H1 (cell line): Measurements from ENCODE around the gene NUDT2. TPM values are rescaled to one million over a fixed set of nuclear protein-coding genes. Genes with fewer than 3 reads are reported as not detected.

Experiments used
- CTCF ChIA-PET: fragments of 300-600 bp; sonication (Branson Sonifier 250); formaldehyde crosslinking; loops from one replicate; lab custom pipeline; 2021; ENCODE audit not compliant: partially characterized antibody; lab: Charles Lee
- POLR2A ChIA-PET: fragments of 300-600 bp; sonication (Branson Sonifier 250); formaldehyde crosslinking; loops from one replicate; lab custom pipeline; 2021; ENCODE audit warnings: inconsistent platforms; ENCODE audit not compliant: partially characterized antibody; lab: Charles Lee
- DNase-seq, 2 experiments: peaks; one replicate each; pipeline versions ENCODE4 v3.0.0 to v3.0.0-alpha.2; 2010 to 2022; ENCODE audit warnings: low spot score in 2 of 2, low read depth in 1 of 2, mixed read lengths in 1 of 2
- FAIRE-seq: peaks from 2 replicates; lab custom pipeline; 2011; peaks lifted over from hg19 to GRCh38; lab: Jason Lieb, UNC
- H2AFZ ChIP-seq: 2 replicates; pipeline ENCODE4 v1.8.1; 2012; ENCODE audit warnings: low read length, inconsistent platforms
- H2AK5ac ChIP-seq: 2 replicates; pipeline ENCODE4 v1.6.1; 2013; ENCODE audit warnings: low read depth, low read length
- H2BK120ac ChIP-seq: replicated peaks from 2 replicates; pipeline ENCODE3; 2013; ENCODE audit warnings: low read depth, low read length, inconsistent platforms
- H2BK12ac ChIP-seq: 2 replicates; pipeline ENCODE4 v1.6.1; 2013; ENCODE audit warnings: low read depth, low read length
- H2BK15ac ChIP-seq: 2 replicates; pipeline ENCODE4 v1.6.1; 2013; ENCODE audit warnings: low read length
- H2BK20ac ChIP-seq: 2 replicates; pipeline ENCODE4 v1.6.1; 2013; ENCODE audit warnings: low read length
- H2BK5ac ChIP-seq: 2 replicates; pipeline ENCODE4 v1.6.1; 2013; ENCODE audit warnings: low read depth, low read length
- H3K14ac ChIP-seq: 2 replicates; pipeline ENCODE4 v1.6.1; 2013; ENCODE audit warnings: inconsistent platforms; ENCODE audit not compliant: insufficient read length
- H3K18ac ChIP-seq: 2 replicates; pipeline ENCODE4 v1.6.1; 2013; ENCODE audit warnings: low read length; ENCODE audit errors: extremely low read depth
- H3K23ac ChIP-seq: 2 replicates; pipeline ENCODE4 v1.6.1; 2013; ENCODE audit warnings: inconsistent platforms; ENCODE audit not compliant: insufficient read length
- H3K23me2 ChIP-seq: 2 replicates; pipeline ENCODE4 v1.6.1; 2013; ENCODE audit warnings: low read depth, low read length
- H3K27ac ChIP-seq: 2 replicates; pipeline ENCODE4 v1.6.1; 2011; ENCODE audit warnings: low read depth, low read length, inconsistent platforms
- H3K27me3 ChIP-seq, 4 experiments: replicated peaks in 1 of 4; 1 replicate in 1 of 4; 2 replicates in 3 of 4; pipeline versions ENCODE4 v1.6.1 to v1.8.1; 2011 to 2013; ENCODE audit warnings: low read length in 3 of 4, mild to moderate bottlenecking in 3 of 4, inconsistent platforms in 2 of 4, mixed read lengths in 2 of 4, moderate library complexity in 1 of 4; ENCODE audit not compliant: control insufficient read depth in 3 of 4, insufficient read depth in 3 of 4; ENCODE audit errors: extremely low read depth in 1 of 4
- H3K36me3 ChIP-seq, 4 experiments: 2 replicates each; pipeline versions ENCODE4 v1.6.1 to v1.8.1; 2011 to 2013; ENCODE audit warnings: mild to moderate bottlenecking in 4 of 4, low read length in 3 of 4, moderate library complexity in 2 of 4, control low read depth in 1 of 4, inconsistent platforms in 1 of 4; ENCODE audit not compliant: insufficient read depth in 4 of 4, control insufficient read depth in 2 of 4
- H3K4ac ChIP-seq: replicated peaks from 2 replicates; pipeline ENCODE3; 2013; ENCODE audit warnings: low read length, low read depth, mixed read lengths, inconsistent platforms; ENCODE audit not compliant: insufficient read length
- H3K4me1 ChIP-seq, 4 experiments: replicated peaks in 1 of 4; 1 replicate in 1 of 4; 2 replicates in 3 of 4; pipeline versions ENCODE4 v1.6.1 to v1.8.1; 2011 to 2013; ENCODE audit warnings: low read length in 3 of 4, inconsistent platforms in 2 of 4, mixed read lengths in 1 of 4; ENCODE audit not compliant: insufficient read depth in 4 of 4, control insufficient read depth in 3 of 4
- H3K4me2 ChIP-seq, 2 experiments: 2 replicates each; pipeline versions ENCODE4 v1.6.1 to v1.8.1; 2011 to 2013; ENCODE audit warnings: low read depth in 2 of 2, low read length in 2 of 2, control low read depth in 1 of 2, inconsistent platforms in 1 of 2, mild to moderate bottlenecking in 1 of 2; ENCODE audit not compliant: insufficient read depth in 1 of 2
- H3K4me3 ChIP-seq, 4 experiments: fragments of 200-600, 300-600 bp in 1 of 4; sonication (generic), shearing (Covaris generic), sonication (Bioruptor Twin) in 1 of 4; 2 replicates each; pipeline versions ENCODE4 v1.5.1 to v1.8.1; 2011 to 2016; ENCODE audit warnings: low read length in 4 of 4, low read depth in 3 of 4, control low read depth in 2 of 4, inconsistent platforms in 2 of 4, mild to moderate bottlenecking in 2 of 4, mixed read lengths in 1 of 4, moderate library complexity in 1 of 4; ENCODE audit not compliant: insufficient read depth in 2 of 4; ENCODE audit errors: extremely low read depth in 1 of 4
- H3K56ac ChIP-seq: replicated peaks from 2 replicates; pipeline ENCODE3; 2013; ENCODE audit warnings: low read depth, mild to moderate bottlenecking, mixed read lengths, low read length, inconsistent platforms; ENCODE audit not compliant: insufficient read length
- H3K79me1 ChIP-seq: 2 replicates; pipeline ENCODE4 v1.6.1; 2013; ENCODE audit warnings: low read depth, low read length, control low read depth
- H3K79me2 ChIP-seq, 2 experiments: 2 replicates each; pipeline versions ENCODE4 v1.6.1 to v1.8.1; 2012 to 2013; ENCODE audit warnings: low read length in 2 of 2, mild to moderate bottlenecking in 2 of 2, inconsistent platforms in 1 of 2; ENCODE audit not compliant: insufficient read depth in 2 of 2, control insufficient read depth in 1 of 2
- H3K9ac ChIP-seq, 4 experiments: replicated peaks in 1 of 4; 1 replicate in 1 of 4; 2 replicates in 3 of 4; pipeline versions ENCODE4 v1.6.1 to v1.8.1; 2011 to 2013; ENCODE audit warnings: low read depth in 3 of 4, low read length in 3 of 4, control low read depth in 2 of 4, mild to moderate bottlenecking in 2 of 4, moderate library complexity in 2 of 4, inconsistent platforms in 1 of 4; ENCODE audit errors: extremely low read depth in 1 of 4
- H3K9me3 ChIP-seq, 2 experiments: 2 replicates each; pipeline versions ENCODE4 v1.6.1 to v1.8.1; 2012 to 2013; ENCODE audit warnings: mild to moderate bottlenecking in 2 of 2, moderate library complexity in 2 of 2, control low read depth in 1 of 2, inconsistent platforms in 1 of 2, low read depth in 1 of 2, low read length in 1 of 2, mixed read lengths in 1 of 2; ENCODE audit not compliant: insufficient read depth in 2 of 2
- H4K20me1 ChIP-seq, 2 experiments: replicated peaks in 1 of 2; 2 replicates each; pipeline versions ENCODE3 to v1.8.1; 2011 to 2013; ENCODE audit warnings: inconsistent platforms in 2 of 2, low read length in 2 of 2, mild to moderate bottlenecking in 1 of 2; ENCODE audit not compliant: insufficient read depth in 2 of 2, control insufficient read depth in 1 of 2
- H4K5ac ChIP-seq: 2 replicates; pipeline ENCODE4 v1.6.1; 2013; ENCODE audit warnings: low read length, low read depth, mixed read lengths, inconsistent platforms; ENCODE audit not compliant: insufficient read length
- H4K8ac ChIP-seq: 2 replicates; pipeline ENCODE4 v1.8.0; 2013; ENCODE audit warnings: mild to moderate bottlenecking, moderate library complexity, low read length, inconsistent platforms; ENCODE audit not compliant: insufficient read depth; ENCODE audit errors: extremely low read depth
- H4K91ac ChIP-seq: replicated peaks from 2 replicates; pipeline ENCODE3; 2013; ENCODE audit warnings: low read length, mixed read lengths, inconsistent platforms; ENCODE audit not compliant: insufficient read length
- CBX8 ChIP-seq: fragments of 300-800, 300-1000 bp; sonication (generic); IDR thresholded peaks from 2 replicates; pipeline ENCODE4 v1.7.1; 2016; ENCODE audit warnings: low read depth, low read length, borderline replicate concordance
- CEBPB ChIP-seq: IDR thresholded peaks from 2 replicates; pipeline ENCODE4 v1.6.1; 2012; ENCODE audit warnings: low read depth, low read length
- GABPA ChIP-seq: IDR thresholded peaks from 2 replicates; pipeline ENCODE4 v1.6.1; 2011; ENCODE audit warnings: mild to moderate bottlenecking, low read length, moderate library complexity, borderline replicate concordance; ENCODE audit not compliant: insufficient read depth
- HDAC6 ChIP-seq: IDR thresholded peaks from one replicate; pipeline ENCODE4 v1.7.1; 2012; ENCODE audit warnings: low read depth, mild to moderate bottlenecking, inconsistent platforms, low read length, moderate library complexity
- JUN ChIP-seq: IDR thresholded peaks from 2 replicates; pipeline ENCODE4 v1.6.1; 2011; ENCODE audit warnings: low read depth, mild to moderate bottlenecking, improper control_type of control experiment, low read length
- MAFK ChIP-seq: IDR thresholded peaks from 2 replicates; pipeline ENCODE4 v1.6.1; 2012; ENCODE audit warnings: low read depth, mild to moderate bottlenecking, improper control_type of control experiment, low read length
- POLR2A ChIP-seq, 2 experiments: IDR thresholded peaks; 1 replicate in 1 of 2; 2 replicates in 1 of 2; pipeline ENCODE4 v1.6.1; 2011; ENCODE audit warnings: low read depth in 2 of 2, low read length in 2 of 2, mild to moderate bottlenecking in 2 of 2; ENCODE audit errors: control extremely low read depth in 1 of 2
- POU5F1 ChIP-seq: IDR thresholded peaks from 2 replicates; pipeline ENCODE4 v1.6.1; 2011; ENCODE audit warnings: low read depth, mild to moderate bottlenecking, low read length, moderate library complexity
- RBBP5 ChIP-seq: IDR thresholded peaks from 2 replicates; pipeline ENCODE4 v1.7.1; 2012; ENCODE audit warnings: low read depth, mild to moderate bottlenecking, inconsistent platforms, low read length, moderate library complexity, borderline replicate concordance
- RFX5 ChIP-seq: IDR thresholded peaks from 2 replicates; pipeline ENCODE4 v1.6.1; 2011; ENCODE audit warnings: low read depth, low read length, improper control_type of control experiment, borderline replicate concordance
- WGBS, 2 experiments: shearing (Covaris generic) in 1 of 2; methylation state at CpG; one replicate each; pipeline versions ENCODE4 v1.1.6 to v1.1.7; 2013 to 2015; ENCODE audit warnings: low lambda C conversion rate in 2 of 2, mixed read lengths in 2 of 2, inconsistent platforms in 1 of 2, low coverage in 1 of 2, missing lambda C conversion rate in 1 of 2; ENCODE audit not compliant: insufficient replicate concordance in 2 of 2, insufficient coverage in 1 of 2, insufficient read length in 1 of 2; ENCODE audit errors: extremely low coverage in 1 of 2, missing lambda C conversion rate in 1 of 2; 5-methylcytosine and 5-hydroxymethylcytosine counted together
- polyA plus RNA-seq, 7 experiments: library from polyadenylated mRNA; depleted of rRNA in 3 of 7; stranded (reverse) in 5 of 7; unstranded in 2 of 7; fragments of >200 nt in 5 of 7; fragments of 200-250 nt in 2 of 7; gene quantifications; 1 replicate in 5 of 7; 2 replicates in 1 of 7; 4 replicates in 1 of 7; pipeline versions ENCODE4 v1.2.1 to v1.2.3, GENCODE V29; 2011 to 2013; ENCODE audit warnings: missing spikeins in 2 of 7, mixed read lengths in 2 of 7
- total RNA-seq: library from RNA; stranded (reverse); fragmentation: NEBNext Ultra II Directional; extraction: Animal tissue kit (Norgen Biotek cat#: 25700); gene quantifications from 2 replicates; pipeline ENCODE4 v1.2.1, GENCODE V29; 2021

The NUDT2 gene
- total and polyA plus RNA-seq, 2 of the 8 experiments (the other 6 are each of a cell fraction or from before 2014, with no cell fraction given), result 16.7 to 23.7 TPM

DNA sequence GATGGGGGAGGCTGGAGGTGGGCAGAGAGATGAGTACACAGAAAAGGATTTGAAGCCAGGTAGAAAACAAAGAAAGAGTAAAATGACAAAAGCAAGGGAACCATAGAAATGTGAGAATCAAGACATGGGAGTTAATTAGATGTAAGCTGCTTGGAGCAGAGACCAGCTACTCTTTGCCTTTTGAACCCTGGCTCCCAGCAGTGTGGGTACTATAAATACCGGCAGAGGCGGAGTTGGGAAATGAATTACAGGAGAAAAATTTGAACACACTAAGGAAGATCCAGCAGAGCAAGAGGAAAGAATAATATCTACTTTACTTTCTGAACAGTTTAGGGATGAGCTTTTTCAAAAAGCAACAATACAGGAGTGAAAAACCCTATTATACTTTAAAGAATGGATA, 36.8 kb upstream of the NUDT2 start:
- TF ChIP-seq JUN, result no peak
- no peak for TF ChIP-seq MAFK
- no peak for TF ChIP-seq RFX5
- TF ChIP-seq CBX8, result no peak
- no peak for TF ChIP-seq GABPA
- TF ChIP-seq CEBPB, result no peak
- no peak for TF ChIP-seq POU5F1
- TF ChIP-seq RBBP5, result no peak
- TF ChIP-seq HDAC6, result no peak
- no peak for TF ChIP-seq POLR2A (IDR thresholded peaks at IDR 0.05; ENCODE audit: control extremely low read depth in 1 of 2, low read depth in 2 of 2, low read length in 2 of 2)
- TF ChIP-seq, all 59 proteins: peak for 0
- Histone ChIP-seq H3K27ac (no peak overlapping the region), H3K23ac (no peak overlapping the region), H2AK5ac (no peak overlapping the region), H3K79me1 (no peaks in the 10 kb centered on the region), H2BK20ac (no peak overlapping the region), H3K9ac (no peak overlapping the region), H4K20me1 (no peaks in the 10 kb centered on the region), H3K36me3 (no peaks in the 10 kb centered on the region), H3K18ac (no peak overlapping the region), H2BK15ac (no peak overlapping the region), H3K23me2 (no peaks in the 10 kb centered on the region), H3K56ac (no peak overlapping the region), H3K27me3 (no peaks in the 10 kb centered on the region), H4K5ac (no peak overlapping the region), H3K9me3 (no peaks in the 10 kb centered on the region), H4K91ac (no peak overlapping the region), H4K8ac (no peak overlapping the region), H3K4me2 (no peak overlapping the region), H3K4ac (no peak overlapping the region), H3K4me1 (no peaks in the 10 kb centered on the region), H3K14ac (no peak overlapping the region), H2BK120ac (no peak overlapping the region), H2AFZ (no peak overlapping the region), H2BK12ac (no peak overlapping the region), H3K79me2 (no peaks in the 10 kb centered on the region), H3K4me3 (no peak overlapping the region), H2BK5ac (no peak overlapping the region)
- DNase-seq, result no peak
- no peak for FAIRE-seq
- 39% methylated on average over 2 of the region's 2 CpGs; no CpG with 5 or more reads in 1 of the 2 experiments for WGBS, 2 experiments
- CTCF ChIA-PET, result interaction anchor here (0.8 kb wide), 1 partner anchor 38 kb away, joined by 4 read pairs; no protein-coding TSS in a partner anchor
- POLR2A ChIA-PET, result no interaction called here
